GM12801 (cell line): Measurements from ENCODE around the gene PYGO1.

Source experiments
- CTCF ChIP-seq: IDR thresholded peaks from one replicate; pipeline ENCODE4 v1.5.1; 2011; ENCODE audit warnings: control low read depth; ENCODE audit not compliant: insufficient read length; ENCODE audit errors: extremely low read depth

PYGO1 gene

GRCh38 chr15:55518641-55519040 is 69.5 kb downstream of the PYGO1 start:
- no peak for TF ChIP-seq CTCF

GRCh38 chr15:55518009-55518408 is 70.1 kb downstream of the PYGO1 start:
- TF ChIP-seq CTCF: no peak

GRCh38 chr15:55515991-55516776 is 72.0 kb downstream of the PYGO1 start:
- TF ChIP-seq CTCF: no peak

- no peak for TF ChIP-seq CTCF
These were observed 72.7 kb downstream of the PYGO1 start for GRCh38 chr15:55515491-55515890.

GRCh38 chr15:55514414-55514850 is 73.7 kb downstream of the PYGO1 start:
- TF ChIP-seq CTCF: no peak

- no peak for TF ChIP-seq CTCF
These were observed 75.0 kb downstream of the PYGO1 start for GRCh38 chr15:55513152-55513551.

- TF ChIP-seq CTCF: no peak
These were observed 80.6 kb downstream of the PYGO1 start for GRCh38 chr15:55507567-55507966.
